RWPE2 (cell line): Measurements from ENCODE around the gene SCYL1.
"Not testable (repeated sequence)": the region's sequence is repeated elsewhere in the genome, so short reads cannot be mapped to it uniquely, and the experiment has no call there.

ENCODE experiments used
- ATAC-seq: fragments of 200-7000 bp; cut with Tn5 transposase; 3 replicates; pipeline ENCODE4 v1.9.1; 2021; ENCODE audit warnings: low read depth
- DNase-seq: peaks from one replicate; pipeline ENCODE4 v3.0.0-alpha.2; 2020; ENCODE audit warnings: low spot score
- H3K27ac ChIP-seq: fragments of 450-650 bp; 2 replicates; pipeline ENCODE4 v1.5.1; 2017; ENCODE audit warnings: mild to moderate bottlenecking; ENCODE audit not compliant: poor library complexity, severe bottlenecking
- H3K27me3 ChIP-seq: fragments of 250-450 bp; sonication (Bioruptor Pico); 2 replicates; pipeline ENCODE4 v1.5.1; 2021; ENCODE audit warnings: mild to moderate bottlenecking, moderate library complexity; ENCODE audit not compliant: insufficient read depth, poor library complexity, severe bottlenecking
- H3K36me3 ChIP-seq: fragments of 250-450 bp; sonication (Bioruptor Pico); 2 replicates; pipeline ENCODE4 v1.5.1; 2020; ENCODE audit warnings: low read depth, mild to moderate bottlenecking, moderate library complexity
- H3K4me1 ChIP-seq: fragments of 250-450 bp; sonication (Bioruptor Pico); 2 replicates; pipeline ENCODE4 v1.5.1; 2021; ENCODE audit warnings: mild to moderate bottlenecking, moderate library complexity; ENCODE audit not compliant: insufficient read depth, poor library complexity, severe bottlenecking
- H3K4me3 ChIP-seq: fragments of 250-450 bp; sonication (Bioruptor Pico); 2 replicates; pipeline ENCODE4 v1.5.1; 2021; ENCODE audit warnings: mild to moderate bottlenecking, moderate library complexity; ENCODE audit not compliant: severe bottlenecking
- H3K9me3 ChIP-seq: fragments of 250-450 bp; sonication (Bioruptor Pico); 2 replicates; pipeline ENCODE4 v1.5.1; 2021; ENCODE audit warnings: mild to moderate bottlenecking, moderate library complexity; ENCODE audit not compliant: severe bottlenecking
- TF ChIP-seq, protein P1 (sequence below): fragments of 450-650 bp; IDR thresholded peaks from one replicate; pipeline ENCODE4 v1.5.1; 2017; ENCODE audit warnings: mild to moderate bottlenecking, moderate library complexity; ENCODE audit not compliant: poor library complexity, severe bottlenecking

SCYL1 gene

DNA sequence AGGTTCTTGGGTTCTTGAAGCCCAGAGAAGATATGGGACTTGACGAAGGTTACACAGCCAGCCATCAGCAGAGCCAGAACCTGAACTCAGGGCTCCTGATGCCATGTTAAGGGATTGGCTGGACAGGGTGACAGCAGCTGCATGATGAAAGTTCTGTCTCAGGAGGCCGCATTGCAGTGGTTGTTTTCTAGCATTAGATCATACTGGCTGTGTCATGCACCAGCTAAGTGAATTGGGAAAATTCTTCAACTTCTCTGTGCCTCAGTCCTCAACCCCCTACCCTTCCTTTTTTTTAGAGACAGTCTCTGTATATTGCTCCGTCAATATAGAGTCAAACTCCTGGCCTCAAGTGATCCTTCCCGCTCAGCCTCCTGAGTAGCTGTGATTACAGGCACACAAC is 38.7 kb downstream of the SCYL1 start:
- H3K4me1 ChIP-seq = peaks cover 33% of the 10 kb centered on the region
- no peaks in the 10 kb centered on the region for H3K27me3 ChIP-seq
- ATAC-seq = no peak
- TF ChIP-seq, protein P1, sequence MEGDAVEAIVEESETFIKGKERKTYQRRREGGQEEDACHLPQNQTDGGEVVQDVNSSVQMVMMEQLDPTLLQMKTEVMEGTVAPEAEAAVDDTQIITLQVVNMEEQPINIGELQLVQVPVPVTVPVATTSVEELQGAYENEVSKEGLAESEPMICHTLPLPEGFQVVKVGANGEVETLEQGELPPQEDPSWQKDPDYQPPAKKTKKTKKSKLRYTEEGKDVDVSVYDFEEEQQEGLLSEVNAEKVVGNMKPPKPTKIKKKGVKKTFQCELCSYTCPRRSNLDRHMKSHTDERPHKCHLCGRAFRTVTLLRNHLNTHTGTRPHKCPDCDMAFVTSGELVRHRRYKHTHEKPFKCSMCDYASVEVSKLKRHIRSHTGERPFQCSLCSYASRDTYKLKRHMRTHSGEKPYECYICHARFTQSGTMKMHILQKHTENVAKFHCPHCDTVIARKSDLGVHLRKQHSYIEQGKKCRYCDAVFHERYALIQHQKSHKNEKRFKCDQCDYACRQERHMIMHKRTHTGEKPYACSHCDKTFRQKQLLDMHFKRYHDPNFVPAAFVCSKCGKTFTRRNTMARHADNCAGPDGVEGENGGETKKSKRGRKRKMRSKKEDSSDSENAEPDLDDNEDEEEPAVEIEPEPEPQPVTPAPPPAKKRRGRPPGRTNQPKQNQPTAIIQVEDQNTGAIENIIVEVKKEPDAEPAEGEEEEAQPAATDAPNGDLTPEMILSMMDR = no peak
- no peak overlapping the region for H3K4me3 ChIP-seq
- no peaks in the 10 kb centered on the region for H3K9me3 ChIP-seq
- peaks cover 6% of the 10 kb centered on the region; the same call in 1 of the 2 replicates for H3K36me3 ChIP-seq
- no peak for DNase-seq
- H3K27ac ChIP-seq = no peak overlapping the region

DNA sequence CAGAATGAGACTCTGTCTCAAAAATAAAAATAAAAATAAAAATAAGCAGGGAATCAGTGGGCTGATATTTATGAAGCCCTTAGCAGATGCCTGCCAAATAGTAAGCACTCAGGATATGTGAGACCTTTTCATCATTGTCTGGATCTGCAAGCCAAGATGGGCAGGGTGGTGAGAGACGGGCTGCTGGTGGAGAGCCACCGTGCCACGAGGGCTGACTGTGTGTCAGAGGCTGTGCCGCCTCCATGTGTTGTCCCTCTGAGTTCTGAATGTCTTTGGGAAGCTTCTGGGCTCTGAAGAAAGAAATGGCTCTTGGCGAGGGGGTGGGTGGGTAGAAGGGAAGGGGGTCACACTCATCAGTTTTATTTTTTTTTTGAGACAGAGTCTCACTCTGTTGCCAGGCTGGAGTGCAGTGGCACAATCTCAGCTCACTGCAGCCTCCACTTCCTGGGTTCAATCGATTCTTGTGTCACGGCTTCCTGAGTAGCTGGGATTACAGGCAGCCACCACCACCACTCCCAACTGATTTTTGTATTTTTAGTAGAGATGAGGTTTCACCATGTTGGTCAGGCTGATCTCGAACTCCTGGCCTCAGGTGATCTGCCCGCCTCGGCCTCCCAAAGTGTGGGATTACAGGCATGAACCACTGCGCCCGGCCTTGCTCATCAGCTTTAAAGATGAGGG is 40.1 kb downstream of the SCYL1 start:
- ATAC-seq = not testable (repeated sequence)

DNA sequence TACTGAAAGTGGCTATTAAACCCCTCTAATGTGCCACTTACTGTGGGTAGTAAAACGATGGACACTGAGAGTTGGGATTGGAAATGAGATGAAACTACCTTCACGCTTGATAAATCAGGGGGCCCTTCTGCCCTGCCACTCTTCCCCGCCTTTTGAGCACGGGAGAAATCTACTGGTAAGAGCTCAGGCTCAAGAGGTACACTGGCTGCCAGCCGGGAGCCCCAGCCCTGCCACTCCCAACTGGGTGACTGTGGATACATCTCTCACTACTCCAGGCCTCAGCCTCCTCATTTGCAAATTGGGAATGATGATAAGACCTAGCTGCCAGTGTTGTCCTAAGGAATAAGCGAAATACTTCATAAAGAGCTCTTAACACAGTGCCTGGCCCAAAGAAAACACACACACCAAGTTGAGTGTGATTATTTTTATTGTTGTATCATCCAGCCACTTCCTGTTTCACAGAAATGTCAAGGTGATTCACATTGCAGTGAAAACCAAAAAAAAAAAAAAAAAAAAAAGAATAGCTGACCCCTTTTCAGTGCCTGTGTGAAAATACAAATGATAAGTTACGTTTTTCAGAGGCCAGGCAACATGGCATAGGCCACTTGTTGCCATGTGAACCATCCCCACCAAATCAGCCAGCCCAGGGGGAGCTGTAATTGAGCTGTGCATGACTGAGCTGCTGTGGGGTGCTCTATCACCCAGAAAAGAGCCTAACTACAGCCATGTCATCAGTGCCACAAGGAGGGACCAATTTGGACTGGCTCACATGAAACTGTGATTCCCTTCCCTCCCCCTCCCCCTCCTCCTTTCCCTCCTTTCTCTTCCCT is 41.0 kb downstream of the SCYL1 start:
- Histone ChIP-seq H3K9me3 (no peaks in the 10 kb centered on the region), H3K27me3 (no peaks in the 10 kb centered on the region), H3K27ac (peak overlapping the region; percentile 35), H3K36me3 (peaks cover 7% of the 10 kb centered on the region; the same call in 1 of the 2 replicates), H3K4me3 (no peak overlapping the region), H3K4me1 (peaks cover 14% of the 10 kb centered on the region)
- DNase-seq (no peak), ATAC-seq (no peak)
- TF ChIP-seq, protein P1 = no peak

More for the DNA sequence above, 40.1 kb downstream of the SCYL1 start:
- Histone ChIP-seq H3K27ac (peak overlapping the region; percentile 35), H3K4me1 (peaks cover 22% of the 10 kb centered on the region)
- not testable (repeated sequence) for H3K36me3 ChIP-seq, H3K9me3 ChIP-seq, DNase-seq, H3K27me3 ChIP-seq, H3K4me3 ChIP-seq

DNA sequence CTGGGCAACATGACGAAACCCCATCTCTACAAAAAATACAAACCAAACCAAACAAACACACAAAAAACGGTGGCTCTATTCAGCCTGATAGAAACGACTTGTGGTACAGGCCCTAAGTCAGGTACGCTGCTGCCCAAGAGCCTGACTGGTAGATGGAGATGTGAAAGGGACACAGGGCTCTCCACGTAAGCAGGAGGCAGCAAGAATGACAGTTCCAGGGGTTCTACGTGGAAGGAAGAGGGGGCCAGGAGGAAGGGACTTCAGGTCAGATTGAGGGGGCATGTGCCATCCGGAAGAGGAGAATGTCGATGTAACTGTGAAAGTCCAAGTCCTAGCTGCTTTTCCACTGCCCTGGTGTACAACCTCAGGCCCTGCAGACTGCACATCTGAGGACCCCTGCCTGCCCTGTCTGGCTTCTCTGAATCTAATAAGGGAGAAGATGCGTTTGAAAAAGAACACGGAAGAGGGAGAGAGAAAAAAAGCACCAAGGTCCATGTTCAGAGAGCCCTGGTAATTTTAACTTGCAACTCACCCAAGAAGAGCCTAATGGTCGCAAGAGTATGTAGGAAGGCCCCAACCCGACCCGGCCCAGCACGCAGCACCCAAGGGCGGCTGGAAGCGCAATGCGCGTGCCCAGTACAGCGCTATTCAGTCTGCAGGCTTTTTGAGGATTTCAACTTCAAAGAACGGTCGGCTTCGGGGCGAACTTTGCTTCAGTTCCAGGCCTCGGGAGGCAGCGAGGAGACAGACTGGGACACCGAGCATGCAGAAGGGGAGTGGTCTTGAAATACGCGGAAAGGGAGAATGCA is 44.5 kb downstream of the SCYL1 start:
- DNase-seq = no peak
- Histone ChIP-seq H3K9me3 (no peaks in the 10 kb centered on the region), H3K36me3 (peaks cover 13% of the 10 kb centered on the region), H3K27me3 (no peaks in the 10 kb centered on the region), H3K4me1 (peaks cover 20% of the 10 kb centered on the region), H3K4me3 (peak overlapping the region; percentile 52), H3K27ac (peak overlapping the region; percentile 86)
- ATAC-seq = peak; percentile 6; the same call in 1 of the 3 replicates
- TF ChIP-seq, protein P1 = no peak
